Heart left ventricle (tissue), 13 donors: ENCODE results near the gene RBM44.

ENCODE experiments used
- POLR2A ChIP-seq, 2 donors: fragments of 450-650 bp; IDR thresholded peaks; one replicate each; pipeline ENCODE4 v1.6.1; 2017; ENCODE audit warnings: antibody characterized with exemption in 2 of 2, mild to moderate bottlenecking in 2 of 2, moderate library complexity in 2 of 2
- TF ChIP-seq, protein P1 (sequence below), 12 donors: fragments of 200-600 bp; sonication (generic) in 4 of 12; IDR thresholded peaks; one replicate each; pipeline versions ENCODE4 v1.5.0 to v1.8.0; 2018 to 2022; ENCODE audit warnings: antibody characterized with exemption in 12 of 12, mild to moderate bottlenecking in 5 of 12
- donor health status: ischemic (EF 13 %, LVEDD 7.1; RV severe dilation, severe dysfunction).
- donor health status: DM: no; HTN: yes; CAD: no.
- donor health status: DM: no; HTN: no; CAD: no.
- donor health status: ischemic (EF 25% LVEDD 6.9; RV normal size, moderate dysfunction).
- donor health status: ischemic (EF 25% LVEDD 5.7; RV mildly dilated, moderate dysfunction).
- donor health status: ischemic (EF 35%, LVEDD 5.7; RV mildly dilated, moderate dysfunction).
- donor health status: nonischemic (EF 11% LVEDD 7.7; RV severe dilation, severe dysfunction).
- donor health status: DM: yes; HTN: yes; CAD: no.
- donor health status: PGD.
- donor health status: ischemic (EF 29% LVEDD 5.4; RV normal size, mild dysfunction).
- donor health status: nonischemic (EF 23%, LVEDD 6.1; RV moderate dilation, normal function).

DNA sequence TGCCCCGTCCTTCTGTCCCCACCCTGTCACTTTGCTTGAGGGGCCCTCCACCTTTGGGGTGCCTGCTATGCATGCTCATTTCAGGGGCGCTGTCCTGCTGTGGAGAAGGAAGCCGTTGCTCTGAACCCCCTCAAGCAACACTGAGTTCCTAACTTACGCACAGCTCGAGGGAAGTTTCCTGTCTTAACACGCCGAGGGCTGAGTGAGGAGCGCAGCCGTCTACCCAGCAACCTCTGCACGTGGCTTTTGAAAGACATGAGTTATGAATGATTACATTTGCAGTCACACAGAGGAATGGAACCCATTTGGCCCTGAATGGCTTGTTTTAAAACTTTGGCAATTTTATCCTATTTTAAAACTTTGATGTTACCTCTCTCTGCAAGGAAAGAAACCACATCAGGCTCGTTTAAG lies 74.8 kb downstream of the RBM44 start:
- TF ChIP-seq, protein P1, sequence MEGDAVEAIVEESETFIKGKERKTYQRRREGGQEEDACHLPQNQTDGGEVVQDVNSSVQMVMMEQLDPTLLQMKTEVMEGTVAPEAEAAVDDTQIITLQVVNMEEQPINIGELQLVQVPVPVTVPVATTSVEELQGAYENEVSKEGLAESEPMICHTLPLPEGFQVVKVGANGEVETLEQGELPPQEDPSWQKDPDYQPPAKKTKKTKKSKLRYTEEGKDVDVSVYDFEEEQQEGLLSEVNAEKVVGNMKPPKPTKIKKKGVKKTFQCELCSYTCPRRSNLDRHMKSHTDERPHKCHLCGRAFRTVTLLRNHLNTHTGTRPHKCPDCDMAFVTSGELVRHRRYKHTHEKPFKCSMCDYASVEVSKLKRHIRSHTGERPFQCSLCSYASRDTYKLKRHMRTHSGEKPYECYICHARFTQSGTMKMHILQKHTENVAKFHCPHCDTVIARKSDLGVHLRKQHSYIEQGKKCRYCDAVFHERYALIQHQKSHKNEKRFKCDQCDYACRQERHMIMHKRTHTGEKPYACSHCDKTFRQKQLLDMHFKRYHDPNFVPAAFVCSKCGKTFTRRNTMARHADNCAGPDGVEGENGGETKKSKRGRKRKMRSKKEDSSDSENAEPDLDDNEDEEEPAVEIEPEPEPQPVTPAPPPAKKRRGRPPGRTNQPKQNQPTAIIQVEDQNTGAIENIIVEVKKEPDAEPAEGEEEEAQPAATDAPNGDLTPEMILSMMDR (IDR thresholded peaks at IDR 0.05): no peak
- TF ChIP-seq POLR2A (IDR thresholded peaks at IDR 0.05): no peak
